ENCODE data around the gene JARID2. TPM values are rescaled to one million over a fixed set of nuclear protein-coding genes. Genes with fewer than 3 reads are reported as not detected.

Gene JARID2
- total and polyA plus RNA-seq, 9 of the 15 experiments (the other 6 are each of a cell fraction or from before 2014, with no cell fraction given) = 5.0 to 29.0 (median 15.6) TPM

DNA sequence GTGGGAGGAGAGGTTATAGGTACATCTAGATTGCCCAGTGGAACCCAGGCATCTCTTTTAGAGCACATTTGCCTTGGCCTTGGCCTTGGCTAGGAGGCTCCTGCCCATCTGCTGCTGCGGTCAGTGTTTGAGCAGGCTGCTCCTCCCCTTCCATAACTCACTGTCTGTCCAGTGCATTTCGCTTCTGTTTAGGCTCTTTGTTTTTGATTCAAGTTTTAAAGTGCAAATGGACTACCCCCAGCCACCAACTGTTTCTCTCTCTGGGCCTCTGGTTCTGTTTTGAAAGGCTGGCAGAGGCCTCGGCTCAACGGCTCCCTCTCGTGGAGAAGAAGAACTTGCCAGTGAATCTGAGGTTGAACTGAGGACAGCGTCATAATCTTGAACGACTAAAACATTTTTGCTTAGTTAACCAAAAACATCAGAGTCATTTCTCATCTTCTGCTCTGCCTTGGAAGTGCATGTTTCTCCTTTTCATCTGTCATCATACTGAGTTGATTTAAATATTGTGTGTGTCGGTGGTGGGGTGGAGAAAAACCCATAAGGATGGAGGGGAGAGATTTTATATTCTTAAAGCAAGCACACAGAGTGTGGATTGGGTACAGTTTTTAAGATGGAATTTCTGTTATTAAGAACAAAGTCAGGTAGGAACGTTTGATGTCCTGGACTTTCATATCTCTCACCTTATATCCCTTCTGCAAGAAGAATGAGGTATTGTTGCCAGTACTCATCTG lies 245.6 kb downstream of the JARID2 start (continued):
- TF ChIP-seq PHF20 (IDR thresholded peaks at IDR 0.05; ENCODE audit: partially characterized antibody) = no peak
- TF ChIP-seq U2AF2 (optimal IDR thresholded peaks at IDR 0.05; ENCODE audit: low read depth, low read length) = no peak
- TF ChIP-seq, protein P1, sequence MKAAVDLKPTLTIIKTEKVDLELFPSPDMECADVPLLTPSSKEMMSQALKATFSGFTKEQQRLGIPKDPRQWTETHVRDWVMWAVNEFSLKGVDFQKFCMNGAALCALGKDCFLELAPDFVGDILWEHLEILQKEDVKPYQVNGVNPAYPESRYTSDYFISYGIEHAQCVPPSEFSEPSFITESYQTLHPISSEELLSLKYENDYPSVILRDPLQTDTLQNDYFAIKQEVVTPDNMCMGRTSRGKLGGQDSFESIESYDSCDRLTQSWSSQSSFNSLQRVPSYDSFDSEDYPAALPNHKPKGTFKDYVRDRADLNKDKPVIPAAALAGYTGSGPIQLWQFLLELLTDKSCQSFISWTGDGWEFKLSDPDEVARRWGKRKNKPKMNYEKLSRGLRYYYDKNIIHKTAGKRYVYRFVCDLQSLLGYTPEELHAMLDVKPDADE (conservative IDR thresholded peaks at IDR 0.05; ENCODE audit: control insufficient read depth, low read depth, low read length) = no peak
- TF ChIP-seq MTA3 (IDR thresholded peaks at IDR 0.05; ENCODE audit: borderline replicate concordance) = no peak
- TF ChIP-seq, protein P2, sequence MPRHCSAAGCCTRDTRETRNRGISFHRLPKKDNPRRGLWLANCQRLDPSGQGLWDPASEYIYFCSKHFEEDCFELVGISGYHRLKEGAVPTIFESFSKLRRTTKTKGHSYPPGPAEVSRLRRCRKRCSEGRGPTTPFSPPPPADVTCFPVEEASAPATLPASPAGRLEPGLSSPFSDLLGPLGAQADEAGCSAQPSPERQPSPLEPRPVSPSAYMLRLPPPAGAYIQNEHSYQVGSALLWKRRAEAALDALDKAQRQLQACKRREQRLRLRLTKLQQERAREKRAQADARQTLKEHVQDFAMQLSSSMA (CRISPR knock-in tag; IDR thresholded peaks at IDR 0.05) = no peak
- no peak for TF ChIP-seq ZNF232 (CRISPR knock-in tag; IDR thresholded peaks at IDR 0.05)
- TF ChIP-seq BRF1 (IDR thresholded peaks at IDR 0.05; ENCODE audit: borderline replicate concordance, extremely low read depth, insufficient read length) = no peak
- no peak for TF ChIP-seq FOXK2 (conservative IDR thresholded peaks at IDR 0.05 in 1 of 2, IDR thresholded peaks at IDR 0.05 in 1 of 2; ENCODE audit: low read depth in 2 of 2)
- TF ChIP-seq TAF1 (IDR thresholded peaks at IDR 0.05; ENCODE audit: control insufficient read depth, extremely low read depth, insufficient read depth, low read length, severe bottlenecking) = no peak
- no peak for TF ChIP-seq NR2C1 (IDR thresholded peaks at IDR 0.05)
- TF ChIP-seq NR2C1 (tag; IDR thresholded peaks at IDR 0.05) = no peak
- no peak for TF ChIP-seq MCM5 (IDR thresholded peaks at IDR 0.05; ENCODE audit: low read depth)
- TF ChIP-seq, protein P3, sequence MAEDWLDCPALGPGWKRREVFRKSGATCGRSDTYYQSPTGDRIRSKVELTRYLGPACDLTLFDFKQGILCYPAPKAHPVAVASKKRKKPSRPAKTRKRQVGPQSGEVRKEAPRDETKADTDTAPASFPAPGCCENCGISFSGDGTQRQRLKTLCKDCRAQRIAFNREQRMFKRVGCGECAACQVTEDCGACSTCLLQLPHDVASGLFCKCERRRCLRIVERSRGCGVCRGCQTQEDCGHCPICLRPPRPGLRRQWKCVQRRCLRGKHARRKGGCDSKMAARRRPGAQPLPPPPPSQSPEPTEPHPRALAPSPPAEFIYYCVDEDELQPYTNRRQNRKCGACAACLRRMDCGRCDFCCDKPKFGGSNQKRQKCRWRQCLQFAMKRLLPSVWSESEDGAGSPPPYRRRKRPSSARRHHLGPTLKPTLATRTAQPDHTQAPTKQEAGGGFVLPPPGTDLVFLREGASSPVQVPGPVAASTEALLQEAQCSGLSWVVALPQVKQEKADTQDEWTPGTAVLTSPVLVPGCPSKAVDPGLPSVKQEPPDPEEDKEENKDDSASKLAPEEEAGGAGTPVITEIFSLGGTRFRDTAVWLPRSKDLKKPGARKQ (CRISPR knock-in tag; IDR thresholded peaks at IDR 0.05) = no peak
- TF ChIP-seq POLR2AphosphoS5 (IDR thresholded peaks at IDR 0.05; ENCODE audit: control insufficient read depth, insufficient read depth, low read depth, low read length) = no peak
- TF ChIP-seq, protein P4, sequence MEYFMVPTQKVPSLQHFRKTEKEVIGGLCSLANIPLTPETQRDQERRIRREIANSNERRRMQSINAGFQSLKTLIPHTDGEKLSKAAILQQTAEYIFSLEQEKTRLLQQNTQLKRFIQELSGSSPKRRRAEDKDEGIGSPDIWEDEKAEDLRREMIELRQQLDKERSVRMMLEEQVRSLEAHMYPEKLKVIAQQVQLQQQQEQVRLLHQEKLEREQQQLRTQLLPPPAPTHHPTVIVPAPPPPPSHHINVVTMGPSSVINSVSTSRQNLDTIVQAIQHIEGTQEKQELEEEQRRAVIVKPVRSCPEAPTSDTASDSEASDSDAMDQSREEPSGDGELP (CRISPR knock-in tag; IDR thresholded peaks at IDR 0.05; ENCODE audit: borderline replicate concordance) = no peak
- TF ChIP-seq RBM17 (IDR thresholded peaks at IDR 0.05; ENCODE audit: borderline replicate concordance, low read depth, low read length) = no peak
- TF ChIP-seq ZNF23 (CRISPR knock-in tag; IDR thresholded peaks at IDR 0.05) = no peak
- TF ChIP-seq ZNF24 (IDR thresholded peaks at IDR 0.05) = no peak
- TF ChIP-seq ZNF384 (IDR thresholded peaks at IDR 0.05; ENCODE audit: low read depth, low read length) = no peak
- no peak for TF ChIP-seq ZNF408 (CRISPR knock-in tag; IDR thresholded peaks at IDR 0.05; ENCODE audit: low read depth)
- TF ChIP-seq, protein P5, sequence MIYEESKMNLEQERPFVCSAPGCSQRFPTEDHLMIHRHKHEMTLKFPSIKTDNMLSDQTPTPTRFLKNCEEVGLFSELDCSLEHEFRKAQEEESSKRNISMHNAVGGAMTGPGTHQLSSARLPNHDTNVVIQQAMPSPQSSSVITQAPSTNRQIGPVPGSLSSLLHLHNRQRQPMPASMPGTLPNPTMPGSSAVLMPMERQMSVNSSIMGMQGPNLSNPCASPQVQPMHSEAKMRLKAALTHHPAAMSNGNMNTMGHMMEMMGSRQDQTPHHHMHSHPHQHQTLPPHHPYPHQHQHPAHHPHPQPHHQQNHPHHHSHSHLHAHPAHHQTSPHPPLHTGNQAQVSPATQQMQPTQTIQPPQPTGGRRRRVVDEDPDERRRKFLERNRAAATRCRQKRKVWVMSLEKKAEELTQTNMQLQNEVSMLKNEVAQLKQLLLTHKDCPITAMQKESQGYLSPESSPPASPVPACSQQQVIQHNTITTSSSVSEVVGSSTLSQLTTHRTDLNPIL (CRISPR knock-in tag; IDR thresholded peaks at IDR 0.05) = no peak
- no peak for TF ChIP-seq ZNF830 (CRISPR knock-in tag; IDR thresholded peaks at IDR 0.05)
- no peak for TF ChIP-seq SRSF3 (IDR thresholded peaks at IDR 0.05; ENCODE audit: insufficient read depth, low read length)

All from K562 (cell line).